A549 (cell line): ENCODE data around the gene SLC5A3. TPM values are rescaled to one million over a fixed set of nuclear protein-coding genes. Genes with fewer than 3 reads are reported as not detected.
A peak's percentile ranks its signal among the peaks of the same experiment; 100 is the strongest.

Source experiments
- ATAC-seq, 2 experiments: fragments of 200-7000 bp in 1 of 2; fragments of >200 bp in 1 of 2; cut with Nextera tagmentation in 1 of 2; cut with Tn5 transposase in 1 of 2; 3 replicates each; pipeline versions ENCODE4 v1.8.0 to v1.9.1; 2018 to 2020; ENCODE audit warnings: mild to moderate bottlenecking in 1 of 2, moderate library complexity in 1 of 2
- CTCF ChIA-PET: fragments of 300-600 bp; sonication (Branson Sonifier 250); formaldehyde crosslinking; extraction: SDS; loops from one replicate; lab custom pipeline; 2021; ENCODE audit warnings: antibody characterized with exemption, inconsistent platforms; lab: Yijun Ruan, JAX
- POLR2A ChIA-PET: fragments of 350-600 bp; formaldehyde crosslinking; extraction: SDS; loops from one replicate; lab custom pipeline; 2021; ENCODE audit warnings: antibody characterized with exemption, inconsistent platforms; lab: Yijun Ruan, JAX
- DNase-seq, 2 experiments: peaks; one replicate each; pipeline versions ENCODE4 v3.0.0 to v3.0.0-alpha.2; 2011 to 2016; ENCODE audit warnings: low read depth in 1 of 2, low spot score in 1 of 2
- FAIRE-seq: peaks from 2 replicates; lab custom pipeline; 2011; peaks lifted over from hg19 to GRCh38; lab: Jason Lieb, UNC
- H3K27ac ChIP-seq, 2 experiments: fragments of >200 bp; sonication (Bioruptor Twin); formaldehyde crosslinking; 3 replicates each; pipeline ENCODE4 v1.5.1; 2016 to 2017
- H3K4me1 ChIP-seq: fragments of >200 bp; sonication (Bioruptor Twin); formaldehyde crosslinking; 3 replicates; pipeline ENCODE4 v1.6.1; 2016
- H3K4me2 ChIP-seq: fragments of >200 bp; sonication (Bioruptor Twin); formaldehyde crosslinking; 3 replicates; pipeline ENCODE4 v1.6.1; 2016
- H3K4me3 ChIP-seq: fragments of >200 bp; sonication (Bioruptor Twin); formaldehyde crosslinking; 3 replicates; pipeline ENCODE4 v1.5.1; 2016
- H3K9me3 ChIP-seq: fragments of >200 bp; sonication (Bioruptor Twin); formaldehyde crosslinking; 3 replicates; pipeline ENCODE4 v1.6.1; 2016
- ATOH8 ChIP-seq: fragments of 250-450 bp; sonication (Bioruptor Pico); IDR thresholded peaks from 2 replicates; pipeline ENCODE4 v1.5.0; 2020; ENCODE audit warnings: low read depth, mild to moderate bottlenecking, moderate library complexity
- CEBPB ChIP-seq, 2 experiments: fragments of >200 bp in 1 of 2; sonication (Bioruptor Twin) in 1 of 2; formaldehyde crosslinking in 1 of 2; IDR thresholded peaks; 2 replicates each; pipeline ENCODE4 v1.6.1; 2012 to 2016
- CHD2 ChIP-seq: fragments of 150-350 bp; IDR thresholded peaks from 2 replicates; pipeline ENCODE4 v1.6.1; 2014; ENCODE audit warnings: low read length; ENCODE audit not compliant: partially characterized antibody
- CHD4 ChIP-seq: fragments of 200-600 bp; sonication (generic); IDR thresholded peaks from 2 replicates; pipeline ENCODE4 v1.6.1; 2016; ENCODE audit warnings: antibody characterized with exemption, mild to moderate bottlenecking, borderline replicate concordance
- E2F6 ChIP-seq: IDR thresholded peaks from 2 replicates; pipeline ENCODE4 v1.6.1; 2012; ENCODE audit warnings: low read depth, borderline replicate concordance
- EHF ChIP-seq: fragments of 250-450 bp; sonication (Bioruptor Pico); IDR thresholded peaks from 2 replicates; pipeline ENCODE4 v1.5.0; 2020; ENCODE audit warnings: mild to moderate bottlenecking
- EHMT2 ChIP-seq: fragments of 200-600 bp; sonication (generic); IDR thresholded peaks from 2 replicates; pipeline ENCODE4 v1.6.1; 2016; ENCODE audit warnings: antibody characterized with exemption, low read depth, mild to moderate bottlenecking, moderate library complexity
- EP300 ChIP-seq, 2 experiments: fragments of >200 bp; sonication (Bioruptor Twin); formaldehyde crosslinking; IDR thresholded peaks; 2 replicates in 1 of 2; 3 replicates in 1 of 2; pipeline ENCODE4 v1.6.1; 2016 to 2017
- FOSB ChIP-seq: fragments of 250-450 bp; sonication (Bioruptor Pico); IDR thresholded peaks from 2 replicates; pipeline ENCODE4 v1.5.0; 2020; ENCODE audit warnings: mild to moderate bottlenecking, moderate library complexity
- JUN ChIP-seq, 2 experiments: fragments of >200 bp; sonication (Bioruptor Twin); formaldehyde crosslinking; IDR thresholded peaks; 2 replicates in 1 of 2; 3 replicates in 1 of 2; pipeline ENCODE4 v1.6.1; 2016 to 2017
- JUNB ChIP-seq: fragments of >200 bp; sonication (Bioruptor Twin); formaldehyde crosslinking; IDR thresholded peaks from 2 replicates; pipeline ENCODE4 v1.6.1; 2016
- KDM1A ChIP-seq: fragments of 200-600 bp; sonication (generic); IDR thresholded peaks from 2 replicates; pipeline ENCODE4 v1.6.1; 2016; ENCODE audit warnings: low read depth, mild to moderate bottlenecking
- KDM5A ChIP-seq: fragments of 200-600 bp; sonication (generic); IDR thresholded peaks from 2 replicates; pipeline ENCODE4 v1.6.1; 2016; ENCODE audit warnings: antibody characterized with exemption, mild to moderate bottlenecking
- MAFK ChIP-seq: fragments of 450-650 bp; IDR thresholded peaks from 2 replicates; pipeline ENCODE4 v1.6.1; 2014; ENCODE audit not compliant: partially characterized antibody
- MAX ChIP-seq: IDR thresholded peaks from 2 replicates; pipeline ENCODE4 v1.6.1; 2012
- NFE2L2 ChIP-seq: fragments of 150-350 bp; conservative IDR thresholded peaks from 2 replicates; pipeline ENCODE4 v1.6.1; 2014; ENCODE audit warnings: low read length
- POLR2AphosphoS2 ChIP-seq: conservative IDR thresholded peaks from 2 replicates; pipeline ENCODE4 v1.6.1; 2012; ENCODE audit warnings: low read length, improper control_type of control experiment, inconsistent platforms
- RNF2 ChIP-seq: fragments of 200-600 bp; sonication (generic); IDR thresholded peaks from 2 replicates; pipeline ENCODE4 v1.6.1; 2016; ENCODE audit warnings: low read depth, mild to moderate bottlenecking, antibody characterized with exemption, moderate library complexity, borderline replicate concordance
- USF2 ChIP-seq: fragments of 450-650 bp; IDR thresholded peaks from 2 replicates; pipeline ENCODE4 v1.6.1; 2014; ENCODE audit warnings: antibody characterized with exemption
- ZFP36 ChIP-seq: fragments of 450-650 bp; IDR thresholded peaks from 2 replicates; pipeline ENCODE4 v1.6.1; 2014; ENCODE audit warnings: borderline replicate concordance; ENCODE audit not compliant: partially characterized antibody
- ZNF302 ChIP-seq: fragments of 250-450 bp; sonication (Bioruptor Pico); IDR thresholded peaks from 2 replicates; pipeline ENCODE4 v1.9.0; 2021; ENCODE audit warnings: inconsistent platforms, mild to moderate bottlenecking, moderate library complexity
- WGBS: methylation state at CpG from one replicate; pipeline ENCODE4 v1.1.6; 2017; ENCODE audit errors: missing lambda C conversion rate; 5-methylcytosine and 5-hydroxymethylcytosine counted together
- polyA plus RNA-seq, 4 experiments: library from polyadenylated mRNA; depleted of rRNA in 3 of 4; stranded (reverse); fragments of >200 nt; fragmentation: RNase III in 1 of 4; extraction: RNeasy Plus Mini Kit Qiagen cat#74134 plus additional on column Dnase treatment in 1 of 4; gene quantifications; 2 replicates in 3 of 4; 3 replicates in 1 of 4; pipeline ENCODE4 v1.2.3, GENCODE V29; 2011 to 2017

Gene SLC5A3
- polyA plus RNA-seq, 2 of the 4 experiments (the other 2 are of a cell fraction), result 7.2 to 7.7 TPM

GRCh38 chr21:34024374-34024693 is 49.0 kb upstream of the SLC5A3 start:
- FAIRE-seq (no peak), DNase-seq (no peak), ATAC-seq (no peak)
- TF ChIP-seq KDM1A, result no peak
- no peak for TF ChIP-seq POLR2AphosphoS2
- no peak for TF ChIP-seq E2F6
- TF ChIP-seq ATOH8 (CRISPR knock-in tag), result no peak
- no peak for TF ChIP-seq USF2
- TF ChIP-seq JUN (IDR thresholded peaks at IDR 0.05), result no peak
- TF ChIP-seq EHF (CRISPR knock-in tag), result no peak
- TF ChIP-seq CHD4, result no peak
- no peak for TF ChIP-seq MAFK
- no peak for TF ChIP-seq CEBPB (IDR thresholded peaks at IDR 0.05)
- ChIA-PET CTCF (interaction anchor here (1.3 kb wide), 1 partner anchor 100 kb away, joined by 3 read pairs; no protein-coding TSS in a partner anchor), POLR2A (no interaction called here)
- Histone ChIP-seq H3K4me3 (no peak overlapping the region), H3K4me1 (no peaks in the 10 kb centered on the region), H3K9me3 (no peaks in the 10 kb centered on the region), H3K27ac (no peak overlapping the region), H3K4me2 (no peak overlapping the region)
- WGBS, result 82% methylated on average over 3 of the region's 3 CpGs

GRCh38 chr21:34027721-34028461 is 45.5 kb upstream of the SLC5A3 start:
- Histone ChIP-seq H3K27ac (no peak overlapping the region), H3K4me1 (no peaks in the 10 kb centered on the region), H3K4me3 (no peak overlapping the region), H3K4me2 (no peak overlapping the region), H3K9me3 (no peaks in the 10 kb centered on the region)
- WGBS, result 35% methylated on average over 8 of the region's 9 CpGs
- no peak for ATAC-seq
- CTCF ChIA-PET, result no interaction called here
- TF ChIP-seq JUNB, result no peak
- TF ChIP-seq ZFP36, result no peak
- no peak for TF ChIP-seq FOSB (CRISPR knock-in tag)
- no peak for TF ChIP-seq E2F6
- no peak for TF ChIP-seq POLR2AphosphoS2
- TF ChIP-seq NFE2L2, result no peak
- TF ChIP-seq KDM5A, result no peak
- no peak for TF ChIP-seq EHMT2
- TF ChIP-seq ZNF302 (CRISPR knock-in tag), result no peak
- TF ChIP-seq EP300 (IDR thresholded peaks at IDR 0.05), result no peak
- no peak for TF ChIP-seq RNF2
- POLR2A ChIA-PET, result no interaction called here
- FAIRE-seq, result no peak
- no peak for DNase-seq

GRCh38 chr21:34029743-34030528 is 43.4 kb upstream of the SLC5A3 start:
- peak overlapping the region in 1 of 2 experiments; percentile 57; a peak in 2 of 6 replicates for H3K27ac ChIP-seq
- peak overlapping the region; percentile 57 for H3K4me2 ChIP-seq
- TF ChIP-seq NFE2L2 (no peak), CHD2 (no peak), USF2 (peak; percentile 90), MAX (peak; percentile 36; the same call in 1 of the 2 replicates), MAFK (peak; percentile 42)
- FAIRE-seq, result no peak
- H3K4me1 ChIP-seq, result no peaks in the 10 kb centered on the region
- peak; percentile 99 to 100 for ATAC-seq
- no peak overlapping the region; the same call in 2 of the 3 replicates for H3K4me3 ChIP-seq
- ChIA-PET POLR2A (no interaction called here), CTCF (no interaction called here)
- peak; percentile 53 to 84 for DNase-seq
- H3K9me3 ChIP-seq, result no peaks in the 10 kb centered on the region
- WGBS, result 35% methylated on average over 13 of the region's 13 CpGs
